HG03571 (cell line): ENCODE measurements around the gene DKK3.
"Not testable (repeated sequence)": the region's sequence is repeated elsewhere in the genome, so short reads cannot be mapped to it uniquely, and the experiment has no call there.

Experiments used
- ATAC-seq: cut with Tn5 transposase; IDR thresholded peaks from one replicate; pipeline ENCODE4 v1.9.1; 2021; ENCODE audit not compliant: unreplicated experiment

The DKK3 gene

DNA sequence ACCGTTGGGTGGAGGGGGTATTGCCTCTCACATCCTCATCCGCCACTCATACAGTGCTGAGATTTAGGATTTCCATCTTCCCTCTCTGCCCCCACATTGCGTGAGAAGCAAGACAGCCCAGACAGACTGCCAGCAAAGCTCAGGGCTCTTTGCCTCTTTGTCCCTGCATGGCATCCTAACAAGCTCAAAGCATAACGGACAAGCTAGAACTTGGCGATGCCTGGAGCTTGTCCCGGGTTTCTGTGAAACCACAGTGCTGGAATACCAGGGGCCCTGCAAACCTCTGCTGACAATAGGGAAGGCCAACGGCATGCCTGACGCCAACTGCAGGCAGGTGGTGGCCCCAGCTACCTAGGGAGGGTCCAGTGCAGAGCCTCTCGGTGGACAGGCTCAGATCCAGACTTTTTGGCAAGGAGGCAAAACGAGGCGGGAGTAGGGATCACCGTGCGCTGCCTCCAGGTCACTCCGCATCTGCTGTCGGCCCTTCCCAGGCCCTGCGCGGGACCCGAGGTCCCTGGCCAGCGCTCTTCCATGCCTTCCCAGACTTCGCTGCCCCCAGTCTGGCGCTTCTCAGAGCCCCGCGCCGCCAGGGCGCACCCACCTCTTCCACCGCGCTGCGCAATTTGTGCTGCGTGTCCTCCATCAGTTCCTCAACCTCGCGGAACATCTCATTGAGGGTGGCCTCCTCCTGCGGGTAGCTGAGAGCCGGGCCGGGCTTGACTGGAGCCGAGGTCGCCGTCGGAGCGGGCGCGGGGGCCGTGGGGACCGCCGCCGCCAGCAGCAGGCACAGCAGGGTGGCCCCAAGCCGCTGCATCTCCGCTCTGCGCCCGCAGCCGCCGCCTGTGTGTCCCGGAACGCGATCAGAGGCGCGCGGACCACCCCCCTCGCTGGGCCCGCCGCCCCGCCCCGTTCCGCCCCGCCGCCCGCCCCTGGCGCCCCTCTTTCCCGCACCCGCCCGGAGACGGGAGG, at the start of gene DKK3:
TSS of gene DKK3 (minus strand) at position 858 of the 969 bp plus-strand sequence. CDS start at position 814, 44 bp downstream.
- ATAC-seq = no peak

DNA sequence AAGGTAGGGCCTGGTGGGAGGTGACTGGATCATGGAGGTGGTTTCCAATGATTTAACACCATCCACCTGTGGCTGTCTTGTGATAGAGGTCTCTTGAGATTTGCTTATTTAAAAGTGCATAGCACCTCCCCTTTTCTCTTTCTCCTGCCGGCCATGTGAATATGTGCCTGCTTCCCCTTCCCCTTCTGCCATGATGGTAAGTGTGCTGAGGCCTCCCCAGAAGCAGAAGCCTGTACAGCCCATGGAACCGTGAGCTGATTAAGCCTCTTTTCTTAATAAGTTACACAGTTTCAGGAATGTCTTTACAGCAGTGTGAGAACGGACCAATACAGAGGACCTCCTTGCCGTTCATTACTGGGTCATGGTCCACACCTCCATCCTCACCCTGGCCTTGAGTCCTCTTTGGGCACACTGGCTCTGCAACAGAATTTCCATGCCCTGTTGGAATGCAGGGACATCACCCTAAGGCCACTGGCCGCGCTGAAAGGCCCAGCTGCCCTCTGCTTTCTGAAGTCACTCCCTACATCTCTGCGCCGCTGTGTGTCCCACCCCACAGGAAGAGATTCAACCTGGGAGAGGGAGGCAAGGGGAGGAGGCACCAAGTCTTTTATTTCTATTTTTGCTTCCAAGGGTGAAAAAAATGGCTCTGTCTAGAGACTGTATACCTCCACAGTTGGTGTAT, 49.0 kb upstream of the DKK3 start:
- ATAC-seq = no peak

DNA sequence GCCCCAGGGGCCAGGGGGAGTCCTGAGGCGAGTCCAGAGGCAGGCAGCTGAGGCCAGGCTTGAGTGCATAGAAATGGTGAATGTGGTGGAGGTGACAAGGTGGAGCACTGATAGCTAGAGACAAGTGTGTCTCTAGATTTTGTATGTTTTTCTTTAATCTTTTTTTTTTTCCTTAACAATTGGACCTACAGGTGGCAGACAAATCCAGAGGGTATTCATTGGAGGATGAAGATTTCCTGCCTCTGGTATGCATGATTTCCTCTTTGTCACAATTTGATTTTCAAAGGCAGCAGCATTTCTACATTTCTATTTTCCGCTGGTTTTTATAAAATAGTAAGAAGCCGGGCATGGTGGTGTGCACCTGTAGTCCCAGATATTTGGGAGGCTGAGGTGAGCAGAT, 47.7 kb upstream of the DKK3 start:
- ATAC-seq = no peak

DNA sequence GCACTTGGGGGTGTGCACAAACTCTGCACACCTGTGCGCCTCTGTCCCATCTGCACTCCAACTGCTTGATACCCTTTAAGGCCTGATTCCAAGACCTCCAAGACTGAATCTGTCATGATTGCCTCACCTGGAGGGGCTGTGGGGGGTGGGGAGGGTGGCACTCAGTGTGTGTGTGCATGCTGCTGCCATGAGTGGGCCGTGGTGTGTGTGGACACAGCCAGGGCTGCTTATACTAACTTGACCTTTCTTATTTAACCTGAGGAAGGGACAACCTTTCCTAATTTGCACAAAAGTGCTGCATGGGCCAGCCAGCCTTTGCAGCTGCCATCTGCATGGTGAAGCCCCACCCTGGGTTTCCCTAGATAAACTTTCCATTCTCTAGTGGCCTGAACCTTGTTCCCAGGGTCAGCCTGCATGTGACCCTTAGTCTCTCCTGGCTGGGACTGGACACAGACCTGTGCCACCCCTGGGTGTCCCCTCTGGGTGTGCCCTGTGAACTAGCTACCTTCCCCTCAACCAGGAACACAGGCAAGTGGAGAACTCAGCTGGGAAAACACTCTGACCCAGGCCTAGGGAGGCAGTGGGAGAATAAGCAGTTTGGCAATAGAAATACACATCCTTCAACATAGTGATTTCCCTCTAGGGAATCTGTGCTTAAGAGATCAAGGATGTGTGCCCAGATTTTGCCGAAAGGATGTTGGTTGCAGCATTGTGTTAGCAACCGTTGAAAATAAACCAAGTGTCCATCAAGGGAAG, 45.4 kb upstream of the DKK3 start:
- no peak for ATAC-seq

DNA sequence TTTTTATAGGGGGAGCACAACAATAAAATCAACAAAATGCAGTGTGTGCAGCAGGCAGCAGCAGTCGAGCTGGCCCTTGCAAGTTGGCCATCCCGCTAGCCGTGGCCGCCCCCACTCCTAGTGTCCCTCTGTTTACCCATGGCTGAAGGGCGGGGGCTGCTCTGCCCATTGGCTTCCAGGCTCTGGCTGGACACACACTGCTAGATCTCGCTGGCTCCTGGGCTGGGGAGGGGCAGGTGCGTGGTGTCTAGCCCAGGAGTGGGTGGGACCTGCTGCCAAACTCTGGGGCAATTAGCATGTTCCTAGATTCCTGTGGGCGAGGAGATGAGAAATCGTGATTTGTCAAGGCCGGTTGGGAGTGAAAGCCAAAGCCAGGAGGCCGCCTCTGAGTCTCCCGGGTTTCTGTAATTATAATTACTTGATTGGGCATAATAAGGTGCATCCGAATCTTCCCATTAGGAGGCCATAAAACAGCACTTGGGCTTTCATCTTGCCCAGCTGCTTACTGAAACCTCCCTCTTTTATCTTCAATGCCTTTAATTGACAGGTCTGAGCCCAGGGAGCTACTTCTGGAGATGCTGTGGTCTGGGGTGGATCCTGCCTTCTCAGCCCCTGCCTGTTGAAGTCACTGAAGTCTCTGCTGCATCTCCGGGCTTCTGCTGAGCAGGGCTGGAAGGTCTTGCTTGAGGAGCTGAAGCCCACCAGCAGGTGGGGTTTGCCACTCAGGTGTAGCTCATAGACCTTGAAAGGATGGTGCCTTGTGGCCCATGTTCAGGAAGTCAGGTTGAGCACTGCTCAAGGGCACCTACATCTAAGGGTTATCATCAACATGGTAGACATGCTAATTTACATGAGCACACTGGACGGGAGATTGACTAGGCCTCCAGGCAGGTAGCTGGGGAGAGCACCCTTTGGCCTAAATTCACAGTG, 44.5 kb upstream of the DKK3 start:
- no peak for ATAC-seq

DNA sequence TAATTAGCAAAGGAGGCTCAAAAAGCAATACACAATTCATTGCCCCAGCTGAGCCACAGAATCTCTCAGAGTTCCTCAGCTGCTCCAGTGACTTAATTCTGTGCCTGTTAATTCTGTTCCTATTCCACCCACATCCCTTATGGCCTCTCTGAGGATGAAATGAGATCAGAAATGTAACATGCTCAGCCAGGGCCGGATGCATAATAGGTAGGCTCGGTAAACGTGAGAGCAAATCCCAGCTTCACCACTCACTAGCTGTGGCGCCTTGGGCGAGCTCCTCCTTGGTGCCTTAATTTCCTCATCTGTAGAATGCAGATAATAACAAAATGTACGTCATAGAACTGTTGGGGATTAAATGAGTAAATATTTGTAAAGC, 42.8 kb upstream of the DKK3 start:
- no peak for ATAC-seq

DNA sequence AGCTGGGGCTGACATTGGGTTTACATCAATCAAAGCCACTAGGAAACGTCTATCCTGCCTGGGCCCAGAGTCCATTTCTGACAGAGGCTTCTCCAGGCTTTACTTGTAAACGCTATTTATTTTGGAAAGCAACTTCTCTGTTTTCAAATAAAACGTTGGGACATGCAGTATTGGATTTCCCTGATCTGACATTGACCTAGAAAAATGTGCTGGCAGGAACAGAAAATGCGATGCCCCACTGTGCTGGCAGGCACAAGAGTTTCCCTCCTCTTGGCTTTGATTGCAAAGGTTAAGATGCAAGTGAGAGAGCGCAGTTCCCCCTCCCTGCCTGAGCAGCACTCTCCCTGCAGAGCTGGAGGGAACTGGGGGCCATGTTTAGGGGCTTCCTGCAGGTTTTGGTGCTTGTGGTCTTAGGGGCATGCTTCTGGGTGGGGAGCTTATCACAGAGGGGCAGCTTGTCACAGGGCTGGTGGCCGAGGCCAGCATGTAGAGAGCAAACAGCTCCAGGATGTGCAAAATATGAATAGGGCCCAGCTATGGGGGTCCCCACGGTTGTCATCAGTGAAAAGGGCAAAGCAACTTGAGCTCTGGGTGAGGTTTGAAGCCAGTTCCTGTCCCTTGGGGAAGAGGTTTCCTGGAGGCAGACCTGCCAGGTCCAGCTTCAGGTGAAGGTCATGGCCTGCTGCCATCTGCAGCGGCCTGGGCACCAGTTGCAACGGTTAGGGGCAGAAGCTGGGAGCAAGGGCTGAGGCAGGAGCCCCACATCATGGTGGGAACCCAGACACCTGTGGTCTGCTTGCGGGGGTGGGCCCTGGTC, 42.3 kb upstream of the DKK3 start:
- ATAC-seq = no peak

DNA sequence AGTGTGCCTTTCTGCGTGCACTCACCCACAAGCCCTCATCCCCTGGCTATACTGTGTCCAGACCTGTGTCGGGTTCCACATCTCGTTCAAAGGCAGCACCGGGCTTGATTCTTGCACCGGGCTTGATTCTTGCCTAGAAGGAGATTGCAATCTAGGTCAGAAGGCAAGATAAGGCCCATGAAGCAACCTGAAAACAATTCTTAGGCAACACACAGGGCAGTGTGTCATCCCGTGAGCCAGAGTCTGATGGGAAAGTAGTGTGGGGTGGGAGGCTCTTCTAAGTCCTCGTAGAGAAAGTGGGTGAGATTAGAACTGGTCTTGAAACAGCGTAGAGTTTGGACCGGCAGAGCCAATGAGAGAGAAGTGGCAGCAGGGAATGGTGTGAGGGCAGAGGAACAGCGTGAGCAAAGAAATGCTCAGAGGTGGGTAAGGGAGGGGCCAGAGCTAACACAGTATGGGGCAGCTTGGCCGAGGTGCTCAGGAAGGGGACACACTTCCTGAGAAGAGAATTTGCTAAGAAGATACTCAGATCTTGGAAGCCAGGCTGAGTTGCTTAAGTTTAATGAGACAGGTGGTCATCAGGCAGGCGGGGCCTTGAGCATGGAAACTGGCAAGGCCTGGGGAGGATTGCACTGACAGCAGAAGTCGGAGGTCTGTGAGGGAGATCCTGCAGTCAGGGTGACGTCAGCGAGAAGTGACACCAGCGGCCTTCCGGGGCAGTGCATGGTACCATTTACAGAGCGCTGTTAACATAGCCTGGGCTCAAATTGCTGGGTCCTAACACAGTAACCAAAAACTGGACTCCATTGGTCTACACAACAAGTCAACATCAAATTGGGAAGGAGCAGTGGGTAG, 40.7 kb upstream of the DKK3 start:
- no peak for ATAC-seq

DNA sequence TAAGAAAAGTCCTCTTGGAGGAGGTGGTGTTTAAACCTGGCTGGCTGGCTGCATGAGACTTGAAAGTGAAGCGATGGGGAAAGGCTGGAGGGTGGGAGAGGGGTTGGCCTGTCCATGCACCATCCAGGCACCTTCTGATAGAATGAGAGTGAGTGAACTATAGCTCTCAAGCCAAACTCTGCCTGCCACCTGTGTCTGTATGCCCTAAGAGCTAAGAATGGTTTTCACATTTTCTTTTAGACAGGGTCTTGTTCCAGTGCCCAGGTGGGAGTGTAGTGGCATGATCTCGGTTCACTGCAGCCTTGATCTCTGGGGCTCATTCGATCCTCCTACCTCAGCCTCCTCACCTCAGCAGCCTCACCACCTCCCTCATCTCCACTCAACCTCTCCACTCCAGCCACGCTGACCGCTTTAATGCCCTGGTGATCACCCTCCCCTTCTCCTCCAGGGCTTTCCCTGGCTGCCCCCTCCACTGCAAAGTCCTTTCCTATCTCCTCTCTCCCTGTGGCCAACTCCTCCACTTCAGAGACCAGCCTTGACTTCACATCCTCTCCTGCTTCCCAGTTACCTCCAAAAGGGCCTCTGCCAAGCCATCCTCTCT, 38.3 kb upstream of the DKK3 start:
- no peak for ATAC-seq

DNA sequence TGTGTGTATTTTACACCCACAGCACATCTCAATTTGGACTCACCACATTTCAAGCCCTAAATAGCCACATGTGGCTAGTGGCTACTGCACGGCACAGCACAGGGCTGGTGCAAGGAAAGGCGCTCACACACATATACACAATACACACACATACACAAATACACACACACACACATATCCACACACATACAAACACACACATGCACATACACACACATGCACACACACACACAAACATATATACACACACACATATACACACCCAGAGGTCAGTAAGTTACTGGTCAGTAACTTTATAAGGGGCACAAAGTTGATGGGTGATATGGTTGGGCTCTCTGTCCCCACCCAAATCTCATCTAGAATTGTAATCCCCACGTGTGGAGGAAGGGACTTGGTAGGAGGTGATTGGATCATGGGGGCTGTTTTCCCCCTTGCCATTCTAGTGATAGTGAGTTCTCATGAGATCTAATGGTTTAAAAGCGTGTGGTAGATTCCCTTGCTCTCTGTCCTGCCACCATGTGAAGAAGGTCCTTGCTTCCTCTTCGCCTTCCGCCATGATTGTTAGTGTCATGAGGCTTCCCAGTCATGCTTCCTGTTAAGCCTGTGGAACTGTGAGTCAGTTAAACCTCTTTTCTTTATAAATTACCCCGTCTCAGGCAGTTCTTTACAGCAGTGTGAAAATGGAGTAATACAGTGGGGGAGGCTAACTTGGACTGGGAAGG, 37.6 kb upstream of the DKK3 start:
- no peak for ATAC-seq

DNA sequence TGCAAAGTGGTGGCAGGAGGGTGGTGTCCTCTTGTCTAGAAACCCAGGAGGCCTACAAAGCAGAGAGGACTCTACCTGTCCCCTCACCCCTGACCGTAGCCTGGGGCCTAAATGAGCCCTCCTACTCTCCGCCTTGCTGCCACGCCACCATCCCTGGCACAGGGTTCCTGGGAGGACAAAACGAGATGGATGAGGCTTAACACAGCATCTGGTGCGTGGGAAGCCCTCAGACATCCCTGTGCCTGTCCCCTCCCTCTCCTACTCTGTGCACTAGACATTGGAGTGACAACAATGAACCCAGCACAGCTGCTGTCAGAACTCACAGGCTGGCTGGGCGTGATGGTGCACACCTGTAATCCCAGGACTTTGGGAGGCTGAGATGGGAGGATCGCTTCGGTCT, 36.4 kb upstream of the DKK3 start:
- no peak for ATAC-seq

DNA sequence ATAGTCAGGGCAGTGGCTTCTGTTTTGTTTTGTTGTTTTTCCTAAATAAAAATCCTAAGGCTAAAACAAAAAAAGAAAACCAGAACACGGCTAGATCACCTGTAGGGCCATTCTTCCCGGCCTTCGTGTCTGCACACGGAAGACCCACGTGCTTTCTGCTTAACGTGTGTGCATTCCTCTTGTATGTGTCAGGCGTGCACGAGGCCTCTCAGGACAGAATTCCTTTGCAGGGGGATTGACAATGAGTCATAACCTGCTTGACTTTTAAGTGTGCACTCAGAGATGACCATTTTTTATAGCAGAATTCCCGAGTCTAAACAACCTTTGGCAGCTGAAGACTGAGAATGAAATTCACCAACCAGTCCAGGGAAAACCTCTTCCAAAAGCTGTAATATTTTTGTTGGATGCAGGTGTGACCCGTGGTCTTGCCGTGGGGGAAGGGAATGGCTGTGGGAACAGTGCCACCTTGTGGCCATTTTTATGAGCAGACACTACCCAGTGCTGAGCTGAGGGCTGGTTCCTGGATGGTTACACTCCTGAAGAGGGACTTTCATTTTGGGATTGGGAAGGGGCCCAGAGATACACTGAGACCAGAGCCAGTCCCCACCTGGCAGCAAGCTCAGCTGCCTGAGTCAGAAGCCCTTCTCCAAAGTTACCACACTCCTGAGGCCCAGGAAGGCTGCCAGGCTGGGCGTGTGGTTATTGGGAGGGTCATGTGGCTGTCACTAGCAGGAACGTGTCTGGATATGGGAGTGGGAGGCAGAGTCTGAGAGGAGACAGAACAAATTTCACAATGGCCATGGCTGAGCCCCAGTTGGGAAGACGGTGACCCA, 35.7 kb upstream of the DKK3 start:
- peak; percentile 66 for ATAC-seq

DNA sequence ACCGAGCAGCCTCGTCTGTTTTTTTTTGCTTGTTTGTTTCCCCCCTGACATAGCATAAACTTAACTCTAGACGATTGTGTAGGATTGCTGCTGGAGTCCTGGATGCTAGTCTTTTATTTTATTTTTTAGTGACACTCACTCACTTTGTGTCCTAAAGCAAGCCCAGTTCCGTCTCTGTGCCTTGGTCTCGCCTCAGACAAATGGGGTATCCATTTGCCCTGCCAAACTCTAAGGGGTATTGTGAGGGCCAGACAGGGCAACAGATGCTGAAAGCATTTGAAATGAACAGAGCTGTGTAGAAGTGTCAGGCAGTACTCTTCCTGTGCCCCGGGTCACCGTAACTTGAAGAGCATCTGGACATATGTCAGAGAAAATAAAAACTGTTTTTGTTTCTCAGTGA, 34.8 kb upstream of the DKK3 start:
- ATAC-seq = no peak

DNA sequence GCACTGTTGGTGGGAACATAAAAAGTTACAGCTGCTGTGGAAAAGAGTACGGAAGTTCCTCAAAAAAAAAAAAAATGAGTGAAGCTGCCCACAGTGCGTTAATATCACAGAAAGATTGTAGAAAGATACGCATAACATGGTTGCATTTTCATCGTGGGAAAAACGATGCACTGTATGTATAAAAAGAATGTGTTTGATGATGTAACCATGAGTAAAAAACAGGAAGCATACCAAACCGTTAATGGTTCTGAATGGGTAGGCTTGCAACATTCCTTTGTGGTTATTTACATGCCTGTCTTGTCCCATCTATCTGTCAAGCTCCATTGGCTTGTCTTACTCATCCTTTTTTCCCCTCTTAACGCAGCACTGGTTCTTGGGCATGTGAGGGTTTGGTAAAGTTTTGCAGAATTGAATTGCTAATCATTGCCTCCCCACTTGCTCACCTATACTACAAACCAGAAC, 33.8 kb upstream of the DKK3 start:
- no peak for ATAC-seq

DNA sequence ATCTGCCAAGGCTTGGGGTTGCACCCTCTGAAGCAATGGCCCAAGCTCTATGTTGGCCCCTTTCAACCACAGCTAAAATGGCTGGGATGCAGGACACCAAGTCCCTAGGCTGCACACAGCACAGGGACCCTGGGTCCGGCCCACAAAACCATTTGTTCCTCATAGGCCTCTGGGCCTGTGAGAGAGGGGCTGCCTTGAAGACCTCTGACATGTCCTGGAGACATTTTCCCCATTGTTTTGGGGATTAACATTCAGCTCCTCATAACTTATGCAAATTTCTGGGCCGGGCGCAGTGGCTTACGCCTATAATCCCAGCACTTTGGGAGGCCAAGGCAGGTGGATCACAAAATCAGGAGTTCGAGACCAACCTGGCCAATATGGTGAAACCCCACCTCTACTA, 32.3 kb upstream of the DKK3 start:
- not testable (repeated sequence) for ATAC-seq

DNA sequence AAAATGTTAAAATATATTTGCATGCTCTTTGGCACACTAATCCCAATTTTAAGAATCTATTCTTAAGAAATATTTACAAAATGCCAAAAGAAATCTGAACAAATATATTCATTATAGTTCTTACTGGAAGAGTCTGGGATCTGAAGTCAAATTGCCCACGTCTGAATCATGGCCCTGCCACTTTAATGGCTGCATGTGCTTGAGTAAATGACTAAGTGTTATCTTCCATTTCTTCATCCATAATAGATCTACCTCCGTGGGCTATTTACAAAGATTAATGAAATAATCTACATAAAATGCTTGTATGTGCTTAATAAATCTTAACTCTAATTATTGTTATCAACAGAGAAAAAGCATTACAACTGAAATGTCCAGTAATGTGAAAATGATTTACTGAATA, 24.5 kb upstream of the DKK3 start:
- ATAC-seq = no peak
